Tibial artery (tissue), 4 donors: Measurements from ENCODE around the gene NR2F1-AS1.

Experiments
- DNase-seq, 2 donors: peaks; one replicate each; pipeline ENCODE4 v3.0.0-alpha.2; 2019
- H3K27ac ChIP-seq, 2 donors: fragments of 200-600 bp; sonication (generic) in 1 of 2; 1 replicate in 1 of 2; 2 replicates in 1 of 2; pipeline ENCODE4 v1.5.1; 2018 to 2019; ENCODE audit warnings: mild to moderate bottlenecking in 1 of 2
- H3K27me3 ChIP-seq, 2 donors: fragments of 200-600 bp; sonication (generic) in 1 of 2; one replicate each; pipeline versions ENCODE4 v1.5.1 to v1.6.0; 2016 to 2019
- H3K36me3 ChIP-seq, 3 donors: fragments of 200-600 bp; sonication (generic) in 2 of 3; one replicate each; pipeline ENCODE4 v1.5.1; 2016 to 2019; ENCODE audit warnings: mild to moderate bottlenecking in 2 of 3
- H3K4me1 ChIP-seq, 4 donors: fragments of 200-600 bp; sonication (generic) in 2 of 4; 1 replicate in 3 of 4; 2 replicates in 1 of 4; pipeline ENCODE4 v1.5.1; 2016 to 2019
- H3K4me3 ChIP-seq, 2 donors: fragments of 200-600 bp; sonication (generic) in 1 of 2; 1 replicate in 1 of 2; 2 replicates in 1 of 2; pipeline ENCODE4 v1.5.1; 2018 to 2019; ENCODE audit warnings: mild to moderate bottlenecking in 2 of 2
- H3K9me3 ChIP-seq, 3 donors: fragments of 200-600 bp; sonication (generic) in 1 of 3; one replicate each; pipeline ENCODE4 v1.5.1; 2016 to 2019
- intact Hi-C: fragments of 100-400 bp; cut with DNase I; formaldehyde crosslinking; loops from one replicate; pipeline ENCODE4 v1.15.0; 2023; ENCODE audit warnings: low total_unique reads
- TF ChIP-seq, protein P1 (sequence below), 2 experiments: fragments of 200-600 bp in 1 of 2; fragments of 450-650 bp in 1 of 2; IDR thresholded peaks; one replicate each; pipeline ENCODE4 v1.5.1; 2017 to 2019; ENCODE audit warnings: antibody characterized with exemption in 2 of 2, mild to moderate bottlenecking in 1 of 2, moderate library complexity in 1 of 2

Gene NR2F1-AS1

DNA sequence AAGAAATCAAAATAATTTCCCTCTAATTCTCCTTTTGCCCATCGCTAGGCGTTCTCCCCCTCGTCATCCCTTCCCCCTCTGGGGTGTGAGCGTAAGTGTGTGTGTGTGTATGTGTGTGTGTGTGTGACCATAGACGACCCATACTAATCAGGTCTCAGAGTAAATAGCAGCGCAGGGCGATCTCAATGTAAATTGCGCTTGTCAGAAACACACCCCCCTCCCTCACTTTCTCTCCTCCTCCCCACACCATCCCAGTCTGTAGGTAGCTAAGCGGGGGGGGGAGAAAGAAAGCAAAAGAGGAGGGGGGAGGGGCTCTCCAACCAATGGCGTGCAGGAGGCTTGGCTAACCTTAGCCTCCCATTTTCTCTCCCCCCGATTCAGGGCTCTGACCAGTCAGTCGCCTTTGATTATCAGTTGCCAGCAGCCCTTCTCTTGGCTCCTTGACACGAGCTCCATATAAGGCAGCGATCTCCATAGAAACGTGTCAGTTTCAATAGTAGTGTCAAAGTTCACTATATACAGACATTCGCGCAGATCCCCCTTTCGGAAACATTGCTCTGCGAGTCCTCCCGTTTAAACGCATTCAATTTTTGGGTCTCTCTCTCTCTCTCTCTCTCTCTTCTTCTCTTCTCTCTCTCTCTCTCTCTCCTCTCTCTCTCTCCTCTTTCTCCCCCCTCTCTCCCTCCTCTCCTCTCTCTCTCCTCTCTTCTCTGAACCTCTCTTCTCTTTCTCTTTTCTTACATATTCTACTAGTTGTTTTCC, 1.8 kb upstream of the NR2F1-AS1 start, which contains the start of gene NR2F1:
Gene NR2F1, plus strand, starts transcription at position 546 of the 762 bp plus-strand sequence. CDS start 1,802 bp downstream, outside the sequence.
- Histone ChIP-seq H3K4me3 (peak within 1 kb of the TSS; percentile 58 to 68), H3K27ac (no peak within 1 kb of the TSS), H3K9me3 (no peaks in the 10 kb centered on the region), H3K27me3 (peaks cover 0 to 14% of the 10 kb centered on the region in 2 donors), H3K36me3 (no peaks in the 10 kb centered on the region), H3K4me1 (peaks cover 0 to 47% (median 32%) of the 10 kb centered on the region in 4 donors)
- intact Hi-C loops, result loop anchor here (10.0 kb wide), 1 partner anchor 222 kb away; no protein-coding TSS in a partner anchor
- TF ChIP-seq, protein P1, sequence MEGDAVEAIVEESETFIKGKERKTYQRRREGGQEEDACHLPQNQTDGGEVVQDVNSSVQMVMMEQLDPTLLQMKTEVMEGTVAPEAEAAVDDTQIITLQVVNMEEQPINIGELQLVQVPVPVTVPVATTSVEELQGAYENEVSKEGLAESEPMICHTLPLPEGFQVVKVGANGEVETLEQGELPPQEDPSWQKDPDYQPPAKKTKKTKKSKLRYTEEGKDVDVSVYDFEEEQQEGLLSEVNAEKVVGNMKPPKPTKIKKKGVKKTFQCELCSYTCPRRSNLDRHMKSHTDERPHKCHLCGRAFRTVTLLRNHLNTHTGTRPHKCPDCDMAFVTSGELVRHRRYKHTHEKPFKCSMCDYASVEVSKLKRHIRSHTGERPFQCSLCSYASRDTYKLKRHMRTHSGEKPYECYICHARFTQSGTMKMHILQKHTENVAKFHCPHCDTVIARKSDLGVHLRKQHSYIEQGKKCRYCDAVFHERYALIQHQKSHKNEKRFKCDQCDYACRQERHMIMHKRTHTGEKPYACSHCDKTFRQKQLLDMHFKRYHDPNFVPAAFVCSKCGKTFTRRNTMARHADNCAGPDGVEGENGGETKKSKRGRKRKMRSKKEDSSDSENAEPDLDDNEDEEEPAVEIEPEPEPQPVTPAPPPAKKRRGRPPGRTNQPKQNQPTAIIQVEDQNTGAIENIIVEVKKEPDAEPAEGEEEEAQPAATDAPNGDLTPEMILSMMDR (IDR thresholded peaks at IDR 0.05), result peak in 1 of 2 experiments; percentile 68
- DNase-seq, result peak in 1 of 2 donors; percentile 54

DNA sequence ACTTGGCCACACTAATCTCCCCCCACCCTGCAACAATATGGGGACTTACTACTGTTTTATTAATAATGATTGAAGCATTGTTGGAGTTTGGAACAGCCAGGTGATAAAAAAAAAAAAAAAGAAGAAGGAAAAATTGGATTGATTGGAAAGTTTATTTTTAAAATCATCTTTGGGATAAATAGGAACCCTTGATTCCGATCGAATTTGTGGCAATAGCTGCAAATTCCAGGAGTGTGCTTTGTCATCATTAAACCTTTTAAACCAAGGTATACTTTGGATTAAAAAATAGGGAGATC, 1.1 kb upstream of the NR2F1-AS1 start:
- H3K36me3 ChIP-seq, result no peaks in the 10 kb centered on the region
- intact Hi-C loops, result loop anchor here (10.0 kb wide), 1 partner anchor 223 kb away; no protein-coding TSS in a partner anchor
- H3K27me3 ChIP-seq, result peaks cover 0 to 13% of the 10 kb centered on the region in 2 donors
- peak overlapping the region; percentile 58 to 68 for H3K4me3 ChIP-seq
- no peaks in the 10 kb centered on the region for H3K9me3 ChIP-seq
- TF ChIP-seq, protein P1 (IDR thresholded peaks at IDR 0.05), result no peak
- peaks cover 0 to 47% (median 32%) of the 10 kb centered on the region in 4 donors for H3K4me1 ChIP-seq
- DNase-seq, result no peak
- no peak overlapping the region for H3K27ac ChIP-seq

DNA sequence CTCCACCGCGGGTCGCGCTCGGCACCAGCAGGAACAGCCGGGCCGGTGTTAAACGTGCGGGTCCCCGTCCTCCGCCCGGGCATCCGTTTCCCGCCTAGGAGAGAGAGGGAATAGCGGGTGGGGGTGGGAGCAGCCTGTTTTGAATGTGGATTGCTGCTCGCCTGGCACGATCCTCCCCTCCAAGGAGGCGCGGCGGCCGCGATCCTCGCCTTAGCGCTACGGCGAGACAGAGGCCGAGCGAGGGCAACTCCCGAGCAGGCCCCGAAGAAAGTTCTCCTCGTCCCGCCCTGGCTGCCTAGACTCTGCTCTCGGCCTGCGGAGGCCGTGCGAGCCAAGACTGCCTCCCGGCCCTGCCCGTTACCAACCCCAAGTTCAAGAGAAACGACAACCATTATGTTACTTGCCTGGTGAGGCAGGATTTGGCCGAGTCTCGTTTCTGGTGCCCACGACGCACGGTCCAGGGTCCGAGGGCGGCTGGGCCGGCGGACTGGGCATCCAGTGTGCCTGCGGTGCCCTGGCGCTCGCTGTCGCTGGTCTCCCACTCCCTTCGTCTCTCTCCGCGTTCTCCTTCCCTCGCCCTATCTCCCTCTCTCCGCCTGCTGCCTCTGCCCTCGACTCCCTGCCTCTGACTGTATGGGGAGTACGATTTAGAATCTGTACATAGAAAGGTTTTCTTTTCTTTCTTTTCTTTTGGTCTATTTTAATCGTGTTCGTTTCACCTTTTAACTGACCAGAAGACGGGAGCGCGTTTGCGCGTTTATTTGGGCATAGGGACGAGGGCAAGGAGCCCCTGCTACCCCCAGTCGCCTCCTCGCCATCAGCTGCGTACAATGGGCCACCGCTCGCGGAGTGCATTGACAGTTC, 724 bp downstream of the NR2F1-AS1 start:
- TF ChIP-seq, protein P1 (IDR thresholded peaks at IDR 0.05), result no peak
- no peak for DNase-seq
- Histone ChIP-seq H3K4me3 (peak overlapping the region; percentile 58 to 68), H3K36me3 (no peaks in the 10 kb centered on the region), H3K27me3 (peaks cover 0 to 7% of the 10 kb centered on the region in 2 donors), H3K9me3 (no peaks in the 10 kb centered on the region), H3K4me1 (peaks cover 0 to 40% (median 27%) of the 10 kb centered on the region in 4 donors), H3K27ac (peak overlapping the region; percentile 46 to 66)
- intact Hi-C loops, result loop anchor here (10.0 kb wide), 1 partner anchor 225 kb away; no protein-coding TSS in a partner anchor

DNA sequence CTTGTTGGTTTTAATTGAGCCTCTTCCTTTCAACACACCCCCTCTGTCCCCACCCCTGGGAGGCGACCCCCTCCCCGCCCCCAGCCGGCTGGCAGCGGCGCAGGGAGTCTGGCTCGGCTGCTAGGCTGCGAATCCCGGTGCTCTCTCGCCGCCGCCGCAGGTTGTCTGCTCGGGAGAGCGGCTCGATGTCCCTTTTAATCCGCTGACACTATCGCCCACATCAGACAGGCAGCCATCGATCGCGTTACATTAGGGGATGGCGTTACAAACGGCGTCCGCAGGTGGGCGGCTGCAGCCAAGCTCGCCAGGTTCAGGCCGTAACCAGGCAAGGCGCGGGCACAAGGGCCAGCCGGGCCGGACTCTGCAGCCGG, 1.3 kb downstream of the NR2F1-AS1 start:
- Histone ChIP-seq H3K9me3 (no peaks in the 10 kb centered on the region), H3K36me3 (no peaks in the 10 kb centered on the region), H3K4me3 (peak overlapping the region; percentile 58 to 68), H3K27ac (peak overlapping the region; percentile 46 to 66), H3K4me1 (peaks cover 0 to 37% (median 25%) of the 10 kb centered on the region in 4 donors), H3K27me3 (peaks cover 0 to 6% of the 10 kb centered on the region in 2 donors)
- TF ChIP-seq, protein P1 (IDR thresholded peaks at IDR 0.05), result no peak
- intact Hi-C loops, result loop anchor here (5.0 to 10.0 kb wide), 2 partner anchors 33 to 225 kb away; no protein-coding TSS in a partner anchor
- no peak for DNase-seq

DNA sequence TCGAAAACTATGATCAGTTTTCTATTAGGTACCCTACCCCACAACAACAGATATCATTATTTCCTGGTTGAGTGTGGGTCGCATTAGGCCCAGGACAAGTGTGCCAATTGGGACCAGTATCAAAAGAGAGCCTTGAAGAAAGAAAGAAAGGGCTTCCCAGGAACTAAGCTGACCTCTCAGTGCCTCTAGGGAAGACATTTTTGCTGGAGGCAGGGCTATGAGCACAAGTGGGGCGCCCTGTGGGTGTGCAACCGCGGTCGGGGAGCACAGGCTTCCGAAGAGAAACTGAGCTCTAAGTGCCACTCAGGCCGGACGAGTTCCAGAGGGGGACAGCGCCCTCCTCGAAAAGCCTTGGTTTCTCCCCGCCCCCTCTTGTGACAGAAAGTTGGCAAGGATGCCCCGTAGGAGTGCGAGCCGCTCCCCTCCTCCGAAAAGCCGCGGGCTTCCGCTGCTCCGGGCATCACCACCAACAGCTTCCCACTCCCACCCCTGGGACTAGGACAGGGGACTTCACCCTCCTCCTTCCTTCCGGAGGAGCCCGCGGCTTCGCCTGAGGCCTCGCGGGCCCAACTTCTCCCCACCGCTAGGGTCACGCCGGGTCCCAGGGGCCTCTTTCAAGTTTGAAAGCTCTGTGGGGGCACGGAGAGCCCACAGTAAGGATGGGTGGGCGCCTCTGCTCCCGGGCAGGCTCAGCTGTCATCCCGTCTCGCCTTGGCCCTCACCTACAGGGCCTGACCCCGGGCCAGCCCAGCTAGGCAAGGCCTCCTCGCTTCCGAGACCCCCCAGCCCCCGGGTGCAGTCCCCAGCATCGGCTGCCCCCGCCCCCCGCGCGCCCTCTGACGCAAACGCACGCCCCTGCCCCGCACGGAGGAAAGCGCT, 2.0 kb downstream of the NR2F1-AS1 start:
- peaks cover 0 to 37% (median 25%) of the 10 kb centered on the region in 4 donors for H3K4me1 ChIP-seq
- H3K9me3 ChIP-seq, result no peaks in the 10 kb centered on the region
- H3K4me3 ChIP-seq, result peak overlapping the region; percentile 58 to 68
- no peak for DNase-seq
- H3K27me3 ChIP-seq, result peaks cover 0 to 6% of the 10 kb centered on the region in 2 donors
- intact Hi-C loops, result loop anchor here (5.0 kb wide), 1 partner anchor 33 kb away; no protein-coding TSS in a partner anchor
- TF ChIP-seq, protein P1 (IDR thresholded peaks at IDR 0.05), result no peak
- no peaks in the 10 kb centered on the region for H3K36me3 ChIP-seq
- peak overlapping the region; percentile 46 to 66 for H3K27ac ChIP-seq
